Ovary (tissue), 9 donors: ENCODE data around the gene SNRPA1. TPM values are rescaled to one million over a fixed set of nuclear protein-coding genes. Genes with fewer than 3 reads are reported as not detected.

Source experiments
- DNase-seq, 5 donors: peaks; one replicate each; pipeline ENCODE4 v3.0.0-alpha.2; 2019 to 2020
- H3K27ac ChIP-seq, 2 donors: fragments of 200-600 bp; one replicate each; pipeline versions ENCODE4 v1.5.1 to v1.8.0; 2019 to 2022
- H3K27me3 ChIP-seq: fragments of 200-600 bp; one replicate; pipeline ENCODE4 v1.8.0; 2022
- H3K36me3 ChIP-seq: fragments of 200-600 bp; sonication (generic); one replicate; pipeline ENCODE4 v1.5.1; 2019
- H3K4me1 ChIP-seq: one replicate; pipeline ENCODE4 v1.8.1; 2013; ENCODE audit warnings: mild to moderate bottlenecking, moderate library complexity; ENCODE audit not compliant: insufficient read depth
- H3K4me3 ChIP-seq: fragments of 200-600 bp; sonication (generic); one replicate; pipeline ENCODE4 v1.5.1; 2017
- H3K9me3 ChIP-seq, 2 donors: fragments of 200-600 bp in 1 of 2; sonication (generic) in 1 of 2; one replicate each; pipeline versions ENCODE4 v1.5.1 to v1.8.1; 2013 to 2019; ENCODE audit warnings: mild to moderate bottlenecking in 1 of 2, moderate library complexity in 1 of 2
- EP300 ChIP-seq: sonication (generic); formaldehyde crosslinking; IDR thresholded peaks from one replicate; pipeline ENCODE4 v1.6.1; 2017; ENCODE audit warnings: antibody characterized with exemption
- POLR2A ChIP-seq: fragments of 450-650 bp; IDR thresholded peaks from one replicate; pipeline ENCODE4 v1.6.1; 2017; ENCODE audit warnings: antibody characterized with exemption, mild to moderate bottlenecking, moderate library complexity
- WGBS, 3 donors: extraction: QIAGEN DNeasy Blood & Tissue Kit in 1 of 3; methylation state at CpG; one replicate each; pipeline versions ENCODE4 v1.1.5 to v1.1.7; 2013 to 2017; 5-methylcytosine and 5-hydroxymethylcytosine counted together
- intact Hi-C, 4 donors: fragments of 100-400 bp; cut with DNase I; formaldehyde crosslinking; loops; one replicate each; pipeline versions ENCODE4 v1.11.0 to v1.15.1; 2022 to 2023
- polyA plus RNA-seq, 2 donors: library from polyadenylated mRNA; stranded (reverse); fragments of 200-250 nt in 1 of 2; fragments of 350-450 nt in 1 of 2; fragmentation: Illumina TruSeq in 1 of 2; extraction: RNeasy Lipid Tissue Mini Kit (QIAGEN cat#74804) in 1 of 2; gene quantifications; one replicate each; pipeline ENCODE4 v1.2.3, GENCODE V29; 2013 to 2014
- total RNA-seq, 7 donors: library from RNA; depleted of rRNA in 2 of 7; stranded (reverse); fragments of >200 nt in 2 of 7; fragmentation: NEBNext Ultra II Directional in 3 of 7; extraction: Animal tissue kit (Norgen Biotek cat#: 25700) in 3 of 7; gene quantifications; one replicate each; pipeline versions ENCODE4 v1.1.0 to v1.2.4, GENCODE V29; 2016 to 2023
- TF ChIP-seq, protein P1 (sequence below), 3 donors: fragments of 450-650 bp in 2 of 3; fragments of 200-600 bp in 1 of 3; IDR thresholded peaks; one replicate each; pipeline versions ENCODE4 v1.5.1 to v1.8.0; 2016 to 2022; ENCODE audit warnings: antibody characterized with exemption in 3 of 3, mild to moderate bottlenecking in 1 of 3
- donor health status: DM: no; HTN: no; CAD: no; lungs with moderate emphysema.
- donor health status: DM: no; HTN: no; CAD: no.
- donor health status: Bipolar disorder and iron deficiency.
- donor health status: DM: yes; HTN: yes; CAD: no.
- donor health status: DM: no; HTN: no; CAD: no.
- donor health status: DM: yes; HTN: yes; CAD: no.

The SNRPA1 gene
- total and polyA plus RNA-seq, 9 donors = 18.6 to 55.1 (median 39.8) TPM

GRCh38 chr15:101250873-101251829 is 43.9 kb downstream of the SNRPA1 start:
- peak overlapping the region; percentile 77 for H3K4me3 ChIP-seq
- no peaks in the 10 kb centered on the region for H3K36me3 ChIP-seq
- 0% methylated on average over 66 to 141 of the region's 150 CpGs for WGBS, 3 donors
- H3K9me3 ChIP-seq = no peaks in the 10 kb centered on the region
- H3K27ac ChIP-seq = peak overlapping the region; percentile 79 to 88
- peak in 4 of 5 donors; percentile 50 to 66 (median 56) for DNase-seq
- TF ChIP-seq EP300 = no peak
- TF ChIP-seq POLR2A = no peak
- TF ChIP-seq, protein P1, sequence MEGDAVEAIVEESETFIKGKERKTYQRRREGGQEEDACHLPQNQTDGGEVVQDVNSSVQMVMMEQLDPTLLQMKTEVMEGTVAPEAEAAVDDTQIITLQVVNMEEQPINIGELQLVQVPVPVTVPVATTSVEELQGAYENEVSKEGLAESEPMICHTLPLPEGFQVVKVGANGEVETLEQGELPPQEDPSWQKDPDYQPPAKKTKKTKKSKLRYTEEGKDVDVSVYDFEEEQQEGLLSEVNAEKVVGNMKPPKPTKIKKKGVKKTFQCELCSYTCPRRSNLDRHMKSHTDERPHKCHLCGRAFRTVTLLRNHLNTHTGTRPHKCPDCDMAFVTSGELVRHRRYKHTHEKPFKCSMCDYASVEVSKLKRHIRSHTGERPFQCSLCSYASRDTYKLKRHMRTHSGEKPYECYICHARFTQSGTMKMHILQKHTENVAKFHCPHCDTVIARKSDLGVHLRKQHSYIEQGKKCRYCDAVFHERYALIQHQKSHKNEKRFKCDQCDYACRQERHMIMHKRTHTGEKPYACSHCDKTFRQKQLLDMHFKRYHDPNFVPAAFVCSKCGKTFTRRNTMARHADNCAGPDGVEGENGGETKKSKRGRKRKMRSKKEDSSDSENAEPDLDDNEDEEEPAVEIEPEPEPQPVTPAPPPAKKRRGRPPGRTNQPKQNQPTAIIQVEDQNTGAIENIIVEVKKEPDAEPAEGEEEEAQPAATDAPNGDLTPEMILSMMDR (IDR thresholded peaks at IDR 0.05) = no peak
- H3K27me3 ChIP-seq = no peaks in the 10 kb centered on the region
- peaks cover 14% of the 10 kb centered on the region for H3K4me1 ChIP-seq
- intact Hi-C loops = loop anchor here in 3 of 4 donors (2.0 to 10.0 kb wide), 5 partner anchors 126 to 164 kb away; no protein-coding TSS in a partner anchor

- Histone ChIP-seq H3K27me3 (no peaks in the 10 kb centered on the region), H3K36me3 (no peaks in the 10 kb centered on the region), H3K27ac (peak overlapping the region in 1 of 2 donors; percentile 57), H3K4me3 (peak overlapping the region; percentile 69), H3K4me1 (peaks cover 13% of the 10 kb centered on the region), H3K9me3 (no peaks in the 10 kb centered on the region)
- WGBS, 3 donors = 1 to 3% (median 3%) methylated on average over 6 of the region's 6 CpGs
- no peak for DNase-seq
- intact Hi-C loops = loop anchor here in 3 of 4 donors (2.0 to 10.0 kb wide), 5 partner anchors 126 to 163 kb away; no protein-coding TSS in a partner anchor
- no peak for TF ChIP-seq EP300
- TF ChIP-seq POLR2A = no peak
- TF ChIP-seq, protein P1 (IDR thresholded peaks at IDR 0.05) = no peak
Observed at GRCh38 chr15:101250341-101250831, 44.7 kb downstream of the SNRPA1 start.

DNA sequence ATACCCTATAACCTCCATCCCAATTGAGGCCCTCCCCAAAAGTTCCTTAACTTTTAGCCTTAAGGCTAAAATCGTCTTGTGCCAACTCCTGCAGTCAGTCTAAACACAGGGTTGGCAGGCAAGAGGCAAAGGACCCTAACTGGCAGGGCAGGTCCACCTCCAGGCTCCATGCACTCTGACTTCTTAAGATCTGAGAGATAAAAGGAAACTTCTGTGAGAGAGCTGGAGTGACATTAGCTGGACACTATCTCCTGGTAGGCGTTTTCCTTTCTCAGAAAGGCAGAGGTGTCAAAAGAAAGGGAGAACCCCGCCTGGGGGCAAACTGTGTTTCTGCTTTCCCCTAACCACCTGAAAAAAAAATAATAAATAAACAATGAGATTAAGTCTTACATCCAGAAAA is 46.8 kb downstream of the SNRPA1 start:
- TF ChIP-seq POLR2A (no peak), EP300 (no peak)
- TF ChIP-seq, protein P1 (IDR thresholded peaks at IDR 0.05) = no peak
- WGBS, 3 donors = 53 to 67% (median 62%) methylated on average over 3 of the region's 3 CpGs
- intact Hi-C loops = loop anchor here in 3 of 4 donors (5.0 to 10.0 kb wide), 4 partner anchors 53 to 113 kb away; no protein-coding TSS in a partner anchor
- no peak for DNase-seq
- Histone ChIP-seq H3K4me3 (no peak overlapping the region), H3K36me3 (no peaks in the 10 kb centered on the region), H3K27me3 (no peaks in the 10 kb centered on the region), H3K4me1 (peaks cover 28% of the 10 kb centered on the region), H3K27ac (no peak overlapping the region), H3K9me3 (no peaks in the 10 kb centered on the region)

- TF ChIP-seq POLR2A (no peak), EP300 (no peak)
- TF ChIP-seq, protein P1 (IDR thresholded peaks at IDR 0.05) = no peak
- H3K36me3 ChIP-seq = no peaks in the 10 kb centered on the region
- H3K27me3 ChIP-seq = no peaks in the 10 kb centered on the region
- WGBS, 3 donors = 53 to 66% (median 64%) methylated on average over 10 of the region's 10 CpGs
- no peak overlapping the region for H3K27ac ChIP-seq
- peaks cover 39% of the 10 kb centered on the region for H3K4me1 ChIP-seq
- H3K4me3 ChIP-seq = no peak overlapping the region
- intact Hi-C loops = loop anchor here in 3 of 4 donors (5.0 to 10.0 kb wide), 4 partner anchors 52 to 112 kb away; no protein-coding TSS in a partner anchor
- no peak for DNase-seq
- H3K9me3 ChIP-seq = no peaks in the 10 kb centered on the region
Observed at GRCh38 chr15:101246824-101247745, 48.0 kb downstream of the SNRPA1 start.
